Measurements from ENCODE around the gene DTNBP1. TPM values are rescaled to one million over a fixed set of nuclear protein-coding genes. Genes with fewer than 3 reads are reported as not detected.

The DTNBP1 gene
- total and polyA plus RNA-seq, 2 of the 13 experiments (the other 11 are each of a cell fraction or from before 2014, with no cell fraction given) = 6.6 to 19.1 TPM

- TF ChIP-seq ZBED4 (CRISPR knock-in tag; IDR thresholded peaks at IDR 0.05; ENCODE audit: borderline replicate concordance) (peak; percentile 95), BCL3 (CRISPR knock-in tag; IDR thresholded peaks at IDR 0.05) (no peak), TFAP4 (IDR thresholded peaks at IDR 0.05; ENCODE audit: borderline replicate concordance, low read depth) (peak; percentile 57; the same call in 1 of the 2 replicates), ZNF790 (CRISPR knock-in tag; IDR thresholded peaks at IDR 0.05; ENCODE audit: borderline replicate concordance) (no peak), SP2 (CRISPR knock-in tag; IDR thresholded peaks at IDR 0.05) (no peak), DDIT3 (CRISPR knock-in tag; IDR thresholded peaks at IDR 0.05) (no peak), HNF1A (IDR thresholded peaks at IDR 0.05; ENCODE audit: low read depth) (no peak), HNF1A (CRISPR knock-in tag; IDR thresholded peaks at IDR 0.05; ENCODE audit: borderline replicate concordance) (peak; percentile 43; the same call in 1 of the 2 replicates), ATF7-NPFF (CRISPR knock-in tag; IDR thresholded peaks at IDR 0.05; ENCODE audit: low read depth) (peak; percentile 32; the same call in 1 of the 2 replicates), HOXA7 (CRISPR knock-in tag; IDR thresholded peaks at IDR 0.05) (no peak), LCORL (IDR thresholded peaks at IDR 0.05) (no peak), LCORL (CRISPR knock-in tag; IDR thresholded peaks at IDR 0.05) (peak; percentile 62; the same call in 1 of the 2 replicates), ZNF430 (CRISPR knock-in tag; IDR thresholded peaks at IDR 0.05) (peak; percentile 73; the same call in 1 of the 2 replicates), ZNF644 (CRISPR knock-in tag; IDR thresholded peaks at IDR 0.05; ENCODE audit: low read depth) (no peak), SMARCC2 (IDR thresholded peaks at IDR 0.05) (no peak), ZNF552 (CRISPR knock-in tag; IDR thresholded peaks at IDR 0.05; ENCODE audit: borderline replicate concordance) (no peak), ZNF781 (CRISPR knock-in tag; IDR thresholded peaks at IDR 0.05; ENCODE audit: borderline replicate concordance, not compliant biosample characterization) (no peak), SRF (IDR thresholded peaks at IDR 0.05; ENCODE audit: low read depth, low read length) (no peak)
Observed at GRCh38 chr6:15491255-15491985, 171.4 kb downstream of the DTNBP1 start (continued).

Data from HepG2 (cell line).